ENCODE measurements around the gene TAB2.

Gene TAB2

GRCh38 chr6:149400050-149400449 is 82.5 kb downstream of the TAB2 start, which contains the start of gene SUMO4:
SUMO4 (plus strand) TSS chr6:149400262; CDS start chr6:149400392, 130 bp downstream.
- ATAC-seq: no peak
- TF ChIP-seq OSR1 (CRISPR knock-in tag; IDR thresholded peaks at IDR 0.05) (no peak), ARNTL (CRISPR knock-in tag; IDR thresholded peaks at IDR 0.05; ENCODE audit: borderline replicate concordance, low read depth) (no peak), ISL1 (CRISPR knock-in tag; IDR thresholded peaks at IDR 0.05) (no peak), TSHZ2 (CRISPR knock-in tag; IDR thresholded peaks at IDR 0.05) (no peak), TOX (CRISPR knock-in tag; IDR thresholded peaks at IDR 0.05; ENCODE audit: borderline replicate concordance) (no peak), CSDC2 (CRISPR knock-in tag; IDR thresholded peaks at IDR 0.05) (no peak), SNAI2 (CRISPR knock-in tag; IDR thresholded peaks at IDR 0.05) (no peak)

- no peak for ATAC-seq
Measured at GRCh38 chr6:149403534-149403933, 86.0 kb downstream of the TAB2 start.

GRCh38 chr6:149405823-149406765 is 88.6 kb downstream of the TAB2 start:
- TF ChIP-seq PATZ1 (CRISPR knock-in tag; IDR thresholded peaks at IDR 0.05; ENCODE audit: borderline replicate concordance) (no peak), POU6F1 (CRISPR knock-in tag; IDR thresholded peaks at IDR 0.05; ENCODE audit: borderline replicate concordance, low read depth) (no peak), ZFP3 (CRISPR knock-in tag; IDR thresholded peaks at IDR 0.05) (no peak), TSHZ2 (CRISPR knock-in tag; IDR thresholded peaks at IDR 0.05) (no peak)

More at GRCh38 chr6:149403534-149403933, 86.0 kb downstream of the TAB2 start:
- TF ChIP-seq OSR1 (CRISPR knock-in tag; IDR thresholded peaks at IDR 0.05) (no peak), BACH2 (CRISPR knock-in tag; IDR thresholded peaks at IDR 0.05; ENCODE audit: borderline replicate concordance) (no peak), ISL1 (CRISPR knock-in tag; IDR thresholded peaks at IDR 0.05) (no peak), TCF4 (CRISPR knock-in tag; IDR thresholded peaks at IDR 0.05; ENCODE audit: borderline replicate concordance) (no peak)

GRCh38 chr6:149409617-149410016 is 92.1 kb downstream of the TAB2 start:
- TF ChIP-seq ESRRG (CRISPR knock-in tag; IDR thresholded peaks at IDR 0.05) (no peak), GLIS3 (CRISPR knock-in tag; IDR thresholded peaks at IDR 0.05) (no peak)
- ATAC-seq: no peak

More at GRCh38 chr6:149405823-149406765, 88.6 kb downstream of the TAB2 start:
- no peak for ATAC-seq

GRCh38 chr6:149410557-149410956 is 93.0 kb downstream of the TAB2 start:
- ATAC-seq: no peak
- TF ChIP-seq TSHZ2 (CRISPR knock-in tag; IDR thresholded peaks at IDR 0.05) (no peak), RARB (CRISPR knock-in tag; IDR thresholded peaks at IDR 0.05) (no peak), TOX (CRISPR knock-in tag; IDR thresholded peaks at IDR 0.05; ENCODE audit: borderline replicate concordance) (no peak), CREB5 (CRISPR knock-in tag; IDR thresholded peaks at IDR 0.05; ENCODE audit: low read depth) (no peak), ZFP3 (CRISPR knock-in tag; IDR thresholded peaks at IDR 0.05) (no peak), TCF4 (CRISPR knock-in tag; IDR thresholded peaks at IDR 0.05; ENCODE audit: borderline replicate concordance) (no peak), POU6F1 (CRISPR knock-in tag; IDR thresholded peaks at IDR 0.05; ENCODE audit: borderline replicate concordance, low read depth) (no peak)

Data from SK-N-SH treated with all-trans-retinoic acid at 6 μM for 48 hours (cell line).